GM18907 (cell line): ENCODE data around the gene C3orf18.

Experiments
- ATAC-seq: cut with Tn5 transposase; IDR thresholded peaks from one replicate; pipeline ENCODE4 v1.9.1; 2021; ENCODE audit warnings: mild to moderate bottlenecking, moderate library complexity; ENCODE audit not compliant: unreplicated experiment

Gene C3orf18

DNA sequence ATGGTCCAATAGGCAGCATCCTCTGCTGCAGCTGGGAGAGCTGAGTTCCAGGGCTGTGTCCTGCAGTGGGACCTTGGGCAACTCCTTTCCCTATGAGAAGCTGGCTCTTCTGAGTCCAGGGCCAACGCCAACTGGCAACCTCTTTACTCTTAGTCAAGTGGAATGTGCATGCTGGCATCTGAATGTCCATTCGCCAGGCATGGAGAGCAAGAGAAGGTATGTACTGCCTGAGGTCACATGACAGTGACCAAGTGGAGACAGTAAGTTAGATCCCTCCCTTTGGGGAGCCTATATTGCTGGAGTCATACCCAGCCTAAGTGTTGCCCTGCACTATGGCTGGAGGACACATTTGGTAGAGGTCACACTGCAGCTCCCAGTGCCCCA, 13.9 kb upstream of the C3orf18 start:
- no peak for ATAC-seq

DNA sequence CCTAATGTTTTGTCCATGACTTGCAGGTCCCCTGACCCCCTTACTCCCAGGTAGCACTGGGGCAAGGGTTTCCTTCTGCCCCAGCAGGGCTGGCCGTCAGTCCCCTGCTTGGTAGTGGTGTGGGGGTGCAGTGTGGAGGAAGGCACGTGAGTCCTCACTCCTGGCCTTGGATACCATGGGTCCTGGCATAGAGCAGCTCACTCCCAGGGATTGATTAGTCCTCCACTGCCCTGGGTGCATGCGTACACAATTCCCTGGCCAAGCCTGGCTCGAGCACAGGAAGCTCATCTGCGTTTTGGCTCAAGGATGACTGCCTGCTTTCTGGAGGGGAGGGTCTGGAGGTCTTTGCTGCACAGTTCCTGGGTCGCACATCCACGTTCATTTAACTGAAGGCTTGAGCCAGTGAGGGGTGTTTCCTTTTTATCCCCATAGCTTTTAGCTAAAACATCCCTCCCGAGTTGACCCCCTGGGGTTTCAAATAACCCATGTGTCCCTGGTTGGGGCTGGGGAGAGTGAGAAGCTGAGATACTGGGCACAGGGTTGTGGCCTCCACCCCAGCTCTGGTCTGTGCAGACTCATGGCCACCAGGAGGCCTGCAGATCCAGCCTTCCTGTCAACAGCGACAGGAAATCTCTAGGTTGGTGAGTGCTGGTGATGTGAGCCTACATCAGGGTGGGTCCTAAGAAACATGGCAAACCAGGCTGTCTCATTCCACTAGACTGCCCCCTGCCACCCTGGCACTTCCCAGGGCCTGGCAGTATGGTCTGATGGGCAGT, 13.3 kb upstream of the C3orf18 start:
- ATAC-seq: no peak

DNA sequence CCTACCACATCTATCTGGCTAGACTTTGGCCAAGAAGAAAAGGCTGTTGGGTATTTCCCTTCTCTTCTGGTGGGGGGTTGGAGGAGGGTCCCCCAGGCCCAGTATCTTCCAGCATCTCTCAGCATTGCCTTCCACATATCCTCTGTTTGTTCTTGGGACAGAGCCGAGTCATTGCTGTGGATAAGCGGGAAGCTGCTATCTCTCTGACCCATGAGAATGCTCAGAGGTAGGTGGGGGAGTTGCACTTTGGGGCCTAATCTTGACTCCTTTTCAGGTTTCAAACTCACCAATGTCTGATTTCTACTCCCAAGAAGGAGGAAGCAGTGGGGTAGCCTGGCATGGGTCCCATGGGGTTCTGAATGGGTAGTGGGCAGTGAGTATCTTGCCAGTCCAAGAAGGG, 9.8 kb upstream of the C3orf18 start:
- no peak for ATAC-seq

DNA sequence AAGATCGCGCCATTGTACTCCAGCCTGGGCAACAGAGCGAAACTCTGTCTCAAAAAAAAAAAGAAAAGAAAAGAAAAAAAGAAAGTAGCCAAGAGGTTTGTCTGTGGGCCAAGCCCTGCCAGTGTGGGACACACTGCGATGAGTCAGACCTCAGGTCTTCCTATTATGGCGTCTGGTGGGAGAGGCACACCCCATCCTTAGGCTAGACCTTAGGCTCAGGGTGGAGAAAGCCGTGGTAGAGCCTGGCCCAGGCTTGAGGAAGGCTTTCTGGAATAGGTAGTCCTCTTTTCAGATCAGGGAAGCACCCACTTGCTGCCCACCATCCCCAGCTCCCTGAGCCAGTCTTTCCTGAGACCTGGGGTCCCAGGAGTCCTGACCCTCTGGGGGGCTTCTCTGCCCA, 7.8 kb upstream of the C3orf18 start:
- ATAC-seq: no peak

DNA sequence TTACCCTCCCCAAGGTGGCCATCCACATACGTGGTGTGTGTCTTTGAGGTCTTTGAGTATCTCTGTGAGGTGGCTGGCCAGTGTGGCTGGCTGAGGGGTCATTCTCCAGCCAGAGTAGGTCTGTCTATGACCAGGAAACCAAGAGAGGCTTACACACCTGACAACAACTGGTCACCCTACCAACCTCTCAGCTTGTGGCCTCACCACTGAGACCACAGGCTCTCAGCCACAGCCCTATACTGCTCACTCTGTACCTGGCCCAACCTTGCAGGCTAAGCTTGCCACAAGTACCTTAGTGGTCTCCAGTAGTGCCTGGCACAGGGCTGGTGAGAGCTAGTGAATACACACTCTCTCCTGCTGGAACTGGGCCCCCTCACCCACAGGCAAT, 6.9 kb upstream of the C3orf18 start:
- no peak for ATAC-seq

DNA sequence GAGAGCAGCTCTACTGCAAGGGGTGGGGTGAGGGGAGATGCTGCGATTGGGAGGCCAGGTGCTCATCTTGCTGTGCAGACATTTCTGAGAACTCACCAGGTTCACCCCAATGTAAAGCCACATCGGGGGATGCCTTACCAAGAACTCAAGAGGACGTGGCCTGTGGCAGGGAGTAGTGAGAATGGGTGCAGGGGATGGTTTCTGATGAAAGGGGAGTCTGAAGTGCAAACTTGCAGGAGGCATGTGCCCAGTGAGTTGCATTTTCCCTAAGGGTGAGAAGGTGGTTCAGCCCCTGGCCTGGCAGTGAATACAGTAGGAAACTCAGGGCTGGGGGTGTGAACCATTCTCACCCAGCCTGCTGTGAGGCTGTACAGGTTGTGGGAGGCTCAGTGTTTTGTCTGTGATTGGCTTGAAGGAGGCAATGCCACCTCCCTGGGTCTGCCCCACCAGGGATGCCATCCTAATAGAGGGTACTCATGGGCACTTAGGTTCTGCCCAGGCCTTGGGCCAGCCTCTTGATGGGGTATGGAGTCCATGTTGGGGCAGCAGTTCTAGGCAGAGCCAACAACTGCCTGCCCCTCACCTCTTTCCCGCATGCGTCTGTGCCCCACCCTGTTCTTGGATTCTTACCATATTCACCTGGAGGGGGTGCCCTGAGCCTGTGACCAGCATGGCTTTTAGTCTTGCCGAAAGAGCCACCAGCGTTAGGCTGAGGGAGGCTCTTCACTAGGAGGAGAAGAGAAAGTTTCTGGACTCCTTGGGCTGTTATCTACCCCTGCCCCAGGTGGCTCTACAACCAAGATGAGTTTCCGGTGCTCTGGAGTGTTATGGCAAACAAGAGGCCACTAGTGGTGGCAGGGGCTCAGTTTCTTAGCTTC, 6.3 kb upstream of the C3orf18 start:
- no peak for ATAC-seq

DNA sequence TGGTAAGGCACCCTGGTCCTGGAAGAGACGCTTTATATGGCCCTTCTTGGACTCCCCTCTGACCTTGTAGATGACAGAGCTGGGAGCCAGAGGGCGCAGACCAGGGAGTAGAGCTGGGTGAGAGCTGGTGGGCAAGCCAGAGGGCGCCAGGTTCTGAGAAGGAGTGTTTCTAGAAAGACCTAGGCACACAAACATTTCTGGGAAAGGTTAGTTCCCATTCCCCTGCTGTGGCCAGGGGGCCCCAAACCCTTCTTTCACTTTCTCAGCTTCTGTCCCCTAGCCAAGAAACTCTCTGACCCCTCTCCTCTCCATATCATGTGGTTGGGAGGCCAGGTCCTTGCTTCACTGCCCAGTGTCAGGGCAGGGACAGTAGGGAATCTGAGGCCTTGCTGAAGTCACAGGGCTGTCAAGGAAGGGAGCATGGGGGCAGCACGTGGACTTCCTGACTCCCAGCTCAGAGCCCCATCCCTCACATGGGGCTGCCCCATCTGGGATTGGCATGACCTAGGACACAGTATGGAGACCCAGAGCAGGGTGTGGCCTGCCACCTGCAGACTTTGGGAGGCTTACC, 5.3 kb upstream of the C3orf18 start:
- ATAC-seq: no peak

DNA sequence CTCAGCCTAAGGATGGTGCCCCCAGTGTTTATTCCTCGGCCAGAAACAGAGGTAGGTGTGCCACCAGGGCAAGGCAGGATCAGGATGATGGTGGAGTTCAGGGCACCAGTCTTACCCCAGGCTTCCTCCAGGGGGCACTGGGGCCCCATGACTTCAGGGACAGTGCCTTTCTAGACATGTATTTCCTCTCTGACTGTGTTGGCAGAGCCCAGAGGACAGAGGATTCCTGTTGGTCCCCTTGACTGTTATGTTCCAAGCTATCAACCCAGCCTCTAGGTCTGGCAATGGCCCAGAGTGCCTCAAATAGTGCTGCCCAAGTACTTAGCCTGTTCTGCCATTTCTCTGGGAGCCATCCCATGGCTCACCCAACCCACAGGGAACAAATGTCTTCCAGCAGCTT, 4.6 kb upstream of the C3orf18 start:
- no peak for ATAC-seq

DNA sequence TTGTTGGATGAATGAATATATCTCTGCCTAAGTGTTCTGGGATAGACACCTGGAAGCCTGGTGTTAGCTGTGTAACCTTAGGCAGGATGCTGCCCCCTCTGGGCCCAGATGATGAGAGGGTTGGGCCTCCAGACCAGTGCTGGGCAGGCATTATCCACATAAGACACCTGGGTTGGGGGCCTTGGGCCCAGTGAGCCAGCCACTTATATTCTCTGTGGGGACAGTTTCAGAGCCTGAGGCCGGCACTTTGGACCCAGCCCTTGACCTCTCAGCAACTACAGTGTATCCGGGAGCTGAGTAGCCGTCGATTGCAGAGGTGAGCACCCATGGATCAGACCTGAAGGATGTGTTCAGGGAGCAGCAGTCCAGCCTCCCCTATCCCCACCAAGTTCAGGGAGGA, 3.9 kb upstream of the C3orf18 start:
- no peak for ATAC-seq

DNA sequence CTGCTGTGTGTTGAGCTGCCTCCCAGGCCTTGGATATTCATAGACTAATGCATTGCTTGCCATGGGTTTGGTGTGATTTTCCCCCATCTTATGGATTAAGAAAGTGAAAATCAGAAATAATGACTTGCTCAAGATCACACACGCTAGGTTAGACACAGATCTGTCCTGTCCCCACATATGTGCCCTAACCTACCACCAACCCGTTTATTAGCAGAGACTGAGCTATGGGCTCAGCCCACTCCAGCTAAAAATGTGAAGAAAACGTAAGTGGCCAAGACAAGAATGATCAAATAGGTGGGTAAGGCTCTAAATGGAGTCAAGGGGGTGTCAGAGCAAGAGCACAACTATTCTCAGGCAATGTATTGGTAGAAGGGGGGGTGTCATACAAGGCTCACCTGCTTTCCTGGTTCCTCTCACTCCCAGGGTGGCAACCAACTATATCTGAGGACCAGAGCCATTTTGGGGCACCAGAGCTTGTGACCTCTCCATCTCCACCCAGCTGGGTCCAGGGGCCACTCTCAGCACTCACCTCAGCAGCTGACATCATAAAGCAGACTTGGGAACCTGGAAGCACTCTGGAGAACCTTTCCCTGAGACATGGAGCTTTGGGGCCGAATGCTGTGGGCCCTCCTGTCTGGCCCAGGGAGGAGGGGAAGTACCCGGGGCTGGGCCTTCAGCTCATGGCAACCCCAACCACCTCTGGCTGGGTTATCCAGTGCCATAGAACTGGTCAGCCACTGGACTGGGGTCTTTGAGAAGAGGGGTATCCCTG, 3.1 kb upstream of the C3orf18 start:
- ATAC-seq: no peak

DNA sequence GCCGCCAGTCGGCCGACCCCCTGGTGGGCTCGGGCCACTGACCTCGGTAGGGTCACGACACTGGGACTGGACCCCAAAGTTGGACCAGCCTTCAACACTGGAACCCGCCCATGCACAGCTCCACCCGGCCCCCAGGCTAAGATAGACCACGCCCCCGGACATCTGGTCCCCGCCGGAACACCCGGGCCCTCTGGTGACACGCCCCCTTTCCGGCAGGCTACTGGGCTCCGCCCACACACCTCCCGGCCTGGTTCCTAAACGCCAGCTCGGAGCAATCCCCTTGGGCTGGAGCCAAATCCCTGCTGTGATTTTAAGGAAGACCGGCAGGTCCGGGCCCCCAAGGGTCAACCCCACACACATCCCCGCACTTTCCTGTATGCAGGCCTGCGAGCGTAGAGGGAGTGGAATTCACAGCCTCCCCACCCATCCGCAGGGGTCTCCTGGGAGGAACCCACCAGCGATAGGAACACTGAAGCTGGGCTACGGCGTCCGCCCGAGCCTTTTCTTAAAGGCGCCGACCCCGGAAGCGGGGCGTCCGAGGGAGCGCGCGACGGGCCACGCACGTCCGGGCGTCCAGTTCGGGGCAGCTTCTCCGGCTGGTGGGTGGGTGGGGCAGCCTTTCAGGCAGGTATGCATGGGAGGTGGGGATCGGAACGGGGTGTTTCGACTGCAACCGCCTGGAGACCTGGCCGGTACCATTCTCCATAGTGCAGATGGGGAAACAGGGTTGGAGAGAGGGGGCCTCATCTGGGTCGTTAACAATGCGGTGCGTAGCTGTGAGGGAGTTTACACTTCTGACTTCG, 1.6 kb upstream of the C3orf18 start, which contains the start of gene HEMK1:
TSS of gene HEMK1 (plus strand) at position 576 of the 803 bp plus-strand sequence. CDS start 1,583 bp downstream, outside the sequence.
- peak; percentile 76 for ATAC-seq

DNA sequence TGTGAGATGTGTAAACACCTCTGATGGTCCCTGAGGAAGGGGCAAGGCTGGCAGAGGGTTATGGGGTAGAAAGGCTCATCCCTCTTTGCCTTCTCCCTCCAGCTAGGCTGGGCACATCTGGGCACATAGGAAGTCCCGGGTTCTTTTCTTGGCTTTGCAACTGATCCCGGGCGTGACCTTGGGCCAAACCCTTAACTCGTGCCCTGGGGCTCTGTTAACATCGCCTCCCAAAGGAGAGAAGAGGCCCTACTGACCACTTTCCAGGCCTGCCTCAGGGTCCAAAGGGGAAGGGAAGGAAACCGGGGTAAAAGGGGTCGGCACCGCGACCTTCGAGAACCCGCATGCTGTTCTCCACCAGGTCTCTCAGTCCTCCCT, 549 bp downstream of the C3orf18 start:
- no peak for ATAC-seq

DNA sequence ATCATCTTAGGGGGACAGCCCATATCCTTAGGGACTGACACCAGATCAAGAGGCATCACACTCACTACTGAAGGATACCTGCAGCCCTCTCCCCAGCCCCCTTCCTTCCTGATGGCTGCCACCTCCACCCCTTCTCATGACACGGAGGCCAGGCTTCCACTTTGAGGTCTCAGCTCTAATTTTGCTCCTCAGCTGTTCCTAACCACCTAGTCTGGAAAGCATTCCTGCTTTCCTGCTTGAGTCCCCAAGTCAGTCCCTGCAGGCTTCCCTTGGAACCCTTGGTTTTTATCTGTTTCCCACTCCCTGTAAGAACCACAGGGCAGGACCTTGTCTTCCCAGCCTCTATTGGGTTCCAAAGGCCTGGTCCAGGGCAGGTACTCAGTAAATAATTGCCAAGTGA, 3.2 kb downstream of the C3orf18 start:
- ATAC-seq: no peak

DNA sequence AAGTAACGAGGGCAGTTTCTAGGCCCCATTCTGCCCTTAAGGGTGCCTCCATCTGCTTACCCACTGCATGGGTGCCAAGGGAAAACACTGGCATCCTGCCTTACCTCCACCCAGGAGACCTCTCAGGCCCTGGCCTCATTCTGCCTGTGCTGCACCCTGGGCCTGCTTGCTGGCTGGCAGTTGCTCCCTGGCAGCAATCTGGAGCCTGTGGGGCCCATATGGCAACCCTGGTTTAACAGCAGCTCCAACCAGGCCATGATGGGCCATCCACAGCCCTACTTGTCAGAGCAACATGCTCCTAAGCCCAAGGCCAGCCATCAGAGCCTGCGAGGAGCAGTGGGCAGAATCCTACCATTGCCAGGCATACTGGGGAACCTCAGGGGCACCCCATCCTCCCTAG, 3.7 kb downstream of the C3orf18 start:
- ATAC-seq: no peak

DNA sequence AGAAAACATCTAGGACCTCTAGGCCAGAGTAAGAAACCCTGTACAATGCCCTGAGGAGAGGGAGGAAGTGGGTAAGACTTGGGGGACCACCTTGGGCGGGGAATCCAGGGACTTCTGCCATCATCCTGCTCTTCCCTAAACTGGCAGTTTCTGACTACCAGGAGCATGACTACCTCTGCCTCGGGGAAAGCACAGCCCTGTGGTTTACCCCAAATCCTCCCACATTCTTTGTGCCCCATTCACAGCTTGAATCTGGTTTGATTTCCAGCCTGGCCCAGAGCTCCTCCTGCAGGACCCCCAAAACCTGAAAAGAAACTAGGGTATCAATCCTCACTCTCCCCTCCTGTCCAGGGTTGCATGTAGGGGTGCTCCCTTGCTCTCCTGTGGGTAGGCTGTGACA, 4.7 kb downstream of the C3orf18 start:
- no peak for ATAC-seq

DNA sequence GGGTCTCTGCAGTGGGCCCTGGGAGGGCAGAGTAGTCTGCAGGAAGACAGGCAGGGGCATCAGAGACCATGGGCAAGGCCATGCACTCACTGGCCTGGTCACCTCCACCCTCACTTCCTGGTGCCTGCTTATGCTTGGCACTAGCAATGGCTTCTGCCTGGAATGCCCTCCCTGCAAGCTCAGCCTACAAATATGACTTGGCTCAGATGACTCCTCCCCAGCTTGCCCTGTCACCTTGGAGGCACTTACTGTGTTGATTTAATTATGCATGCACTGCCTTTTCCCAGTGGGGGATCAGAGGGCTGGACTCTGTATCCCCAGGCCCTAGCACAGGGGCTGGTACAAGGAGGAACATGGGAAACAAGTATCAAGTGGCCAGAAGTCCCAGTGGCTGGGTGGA, 7.8 kb downstream of the C3orf18 start:
- no peak for ATAC-seq

DNA sequence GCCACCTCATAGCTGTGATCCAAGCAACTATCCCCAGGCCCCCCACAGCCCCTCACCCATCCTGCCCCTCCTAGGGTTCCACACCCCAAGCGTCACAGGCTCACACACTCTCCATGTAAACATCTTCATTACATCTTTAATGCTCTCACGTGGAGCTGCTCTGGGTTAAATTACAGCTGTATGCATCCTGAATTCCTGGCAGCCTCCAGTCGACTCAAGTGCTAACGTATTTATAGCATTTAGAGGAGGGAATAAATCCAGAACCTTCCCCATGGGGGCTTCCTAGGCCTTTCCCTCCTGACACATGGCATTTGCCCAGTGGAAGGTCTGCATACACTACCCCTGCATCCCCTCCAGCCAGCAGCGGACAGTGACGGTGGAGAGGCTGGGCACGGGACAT, 9.6 kb downstream of the C3orf18 start:
- no peak for ATAC-seq

DNA sequence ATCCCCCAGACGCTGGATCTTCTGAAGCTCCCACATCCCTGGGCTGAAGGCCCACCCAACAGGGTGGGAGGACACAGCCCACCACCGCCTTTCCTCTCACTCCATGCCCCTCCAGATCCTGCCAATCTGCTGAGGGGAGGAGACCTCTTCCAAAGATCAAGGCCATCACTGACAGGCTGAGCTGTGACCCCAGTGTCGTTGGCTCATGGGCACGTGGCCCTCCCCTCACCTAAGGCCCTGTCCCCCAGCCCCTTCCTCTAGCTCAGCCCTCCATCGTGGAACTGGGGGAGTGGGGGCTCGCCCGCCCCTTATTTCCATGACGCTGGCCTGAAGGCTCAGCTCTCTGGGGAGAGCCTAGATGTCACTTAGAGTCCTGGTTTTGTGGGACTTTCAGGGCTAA, 10.4 kb downstream of the C3orf18 start:
- ATAC-seq: no peak

DNA sequence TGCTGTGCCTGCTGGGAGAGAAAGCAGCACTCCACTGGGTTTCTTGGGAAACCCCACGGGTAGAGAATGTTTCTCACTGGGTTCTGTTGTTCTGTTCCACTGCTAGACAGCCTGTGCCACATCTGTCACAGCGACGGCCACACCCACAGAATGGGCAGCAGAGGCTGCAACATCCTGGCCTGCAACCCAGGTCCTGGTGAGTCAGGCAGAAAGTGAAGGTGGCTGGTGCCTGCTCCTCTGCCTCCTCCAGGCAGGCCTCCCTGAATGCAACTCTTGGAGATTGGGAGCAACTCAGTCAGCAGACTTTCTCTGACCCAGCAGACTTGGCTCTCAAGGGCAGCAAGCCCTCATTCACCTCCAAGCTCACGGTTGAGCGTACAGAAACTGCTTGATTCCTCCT, 13.0 kb downstream of the C3orf18 start:
- ATAC-seq: no peak

DNA sequence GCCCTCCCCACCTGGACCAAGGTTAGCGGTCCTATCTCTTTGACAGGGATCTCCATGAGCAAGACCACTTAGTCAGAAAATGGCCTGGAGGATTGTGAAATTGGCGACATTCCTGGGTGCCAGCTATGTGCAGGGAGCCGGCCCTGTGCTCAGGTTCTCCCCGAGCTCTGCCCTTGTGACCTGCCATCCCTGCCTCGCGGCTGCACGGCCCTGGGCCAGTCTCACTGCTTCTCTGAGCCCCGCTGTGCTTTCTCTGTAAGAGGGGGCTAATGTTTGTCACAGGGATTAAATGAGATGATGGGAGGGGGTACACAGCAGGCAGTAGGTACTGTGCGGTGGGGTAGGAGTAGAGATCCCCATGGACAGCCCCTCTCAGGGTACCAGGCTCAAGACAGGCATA, 14.9 kb downstream of the C3orf18 start:
- no peak for ATAC-seq
